HCT116 (cell line): ENCODE results near the gene SMIM35. TPM values are rescaled to one million over a fixed set of nuclear protein-coding genes. Genes with fewer than 3 reads are reported as not detected.

Experiments used
- ATAC-seq: fragments of 200-7000 bp; cut with Tn5 transposase; 2 replicates; pipeline ENCODE4 v1.9.1; 2020; ENCODE audit warnings: mild to moderate bottlenecking, moderate library complexity
- BruUV-seq: library from RNA; stranded (reverse); fragments of 400-500 nt; replicated peaks from 2 replicates; lab custom pipeline; 2021; lab: Mats Ljungman, UMichigan
- CTCF ChIA-PET: fragments of 300-600 bp; sonication (Branson Sonifier 250); formaldehyde crosslinking; loops from one replicate; lab custom pipeline; 2021; ENCODE audit warnings: antibody characterized with exemption; lab: Charles Lee
- POLR2A ChIA-PET: fragments of 300-600, 350-600 bp; sonication (Branson Sonifier 250); formaldehyde crosslinking; loops from one replicate; lab custom pipeline; 2021; ENCODE audit warnings: antibody characterized with exemption; lab: Charles Lee
- RAD21 ChIA-PET, 2 experiments: fragments of 300-600 bp; sonication (Branson Sonifier 250); formaldehyde crosslinking; loops; one replicate each; lab custom pipeline; 2023; ENCODE audit warnings: low total read pairs in 2 of 2; ENCODE audit not compliant: uncharacterized antibody in 2 of 2, unreplicated experiment in 2 of 2, low non-redundant PET in 1 of 2; lab: Charles Lee
- DNase-seq: peaks from one replicate; pipeline ENCODE4 v3.0.0-alpha.2; 2010; ENCODE audit warnings: low read depth, low spot score
- H2AFZ ChIP-seq: fragments of 200-600 bp; shearing (Covaris generic), sonication (generic); 2 replicates; pipeline ENCODE4 v1.6.1; 2017; ENCODE audit warnings: low read depth, mixed run types, mixed read lengths, antibody characterized with exemption, low read length; ENCODE audit not compliant: poor library complexity, severe bottlenecking
- H3K27ac ChIP-seq: 2 replicates; pipeline ENCODE4 v1.5.1; 2012; ENCODE audit warnings: low read depth, low read length
- H3K27me3 ChIP-seq: fragments of 200-600 bp; sonication (generic); 2 replicates; pipeline ENCODE4 v1.6.1; 2016; ENCODE audit warnings: mixed run types, low read length, mixed read lengths; ENCODE audit not compliant: insufficient read depth
- H3K36me3 ChIP-seq, 2 experiments: fragments of 200-500 bp in 1 of 2; fragments of 200-600 bp in 1 of 2; sonication (Bioruptor generic) in 1 of 2; sonication (generic) in 1 of 2; 2 replicates each; pipeline versions ENCODE4 v1.5.1 to v1.6.1; 2014 to 2016; ENCODE audit warnings: low read length in 2 of 2, inconsistent platforms in 1 of 2, mixed read lengths in 1 of 2, mixed run types in 1 of 2; ENCODE audit not compliant: insufficient read depth in 2 of 2, control insufficient read depth in 1 of 2
- H3K4me1 ChIP-seq, 2 experiments: fragments of 200-600 bp in 1 of 2; sonication (generic) in 1 of 2; 2 replicates each; pipeline versions ENCODE4 v1.5.1 to v1.6.1; 2012 to 2017; ENCODE audit warnings: low read length in 2 of 2, inconsistent platforms in 1 of 2, mild to moderate bottlenecking in 1 of 2, mixed read lengths in 1 of 2, mixed run types in 1 of 2, moderate library complexity in 1 of 2; ENCODE audit not compliant: insufficient read depth in 2 of 2, control insufficient read depth in 1 of 2
- H3K4me2 ChIP-seq: fragments of 200-600 bp; sonication (generic); 2 replicates; pipeline ENCODE4 v1.6.1; 2017; ENCODE audit warnings: mixed run types, low read length, mixed read lengths
- H3K4me3 ChIP-seq, 2 experiments: fragments of 200-600 bp in 1 of 2; sonication (generic) in 1 of 2; replicated peaks in 1 of 2; 2 replicates each; pipeline ENCODE4 v1.5.1; 2011 to 2016; ENCODE audit warnings: low read length in 2 of 2, control low read depth in 1 of 2, low read depth in 1 of 2, mild to moderate bottlenecking in 1 of 2, mixed read lengths in 1 of 2, mixed run types in 1 of 2
- H3K79me2 ChIP-seq: fragments of 200-600 bp; sonication (generic); 2 replicates; pipeline ENCODE4 v1.6.1; 2017; ENCODE audit warnings: mild to moderate bottlenecking, mixed run types, low read length, moderate library complexity, mixed read lengths; ENCODE audit not compliant: insufficient read depth
- H3K9ac ChIP-seq: fragments of 200-600 bp; sonication (generic); 2 replicates; pipeline ENCODE4 v1.6.1; 2016; ENCODE audit warnings: low read length, mixed read lengths
- H3K9me2 ChIP-seq: fragments of 200-600 bp; sonication (generic), shearing (Covaris generic); 2 replicates; pipeline ENCODE4 v1.6.1; 2017; ENCODE audit warnings: mixed run types, mild to moderate bottlenecking, moderate library complexity; ENCODE audit not compliant: insufficient read depth
- H3K9me3 ChIP-seq, 2 experiments: fragments of 200-500 bp in 1 of 2; fragments of 200-600 bp in 1 of 2; sonication (Bioruptor generic) in 1 of 2; sonication (generic) in 1 of 2; 2 replicates each; pipeline ENCODE4 v1.6.1; 2014 to 2017; ENCODE audit warnings: low read length in 2 of 2, mixed read lengths in 2 of 2, inconsistent platforms in 1 of 2, low read depth in 1 of 2, mild to moderate bottlenecking in 1 of 2, mixed run types in 1 of 2, moderate library complexity in 1 of 2; ENCODE audit not compliant: control insufficient read depth in 1 of 2, insufficient read depth in 1 of 2
- H4K20me1 ChIP-seq: fragments of 200-600 bp; sonication (generic), shearing (Covaris generic); 2 replicates; pipeline ENCODE4 v1.6.1; 2017; ENCODE audit warnings: mixed run types, mild to moderate bottlenecking, moderate library complexity; ENCODE audit not compliant: insufficient read depth
- CTCF ChIP-seq, 3 experiments: fragments of 200-600 bp in 1 of 3; sonication (generic) in 1 of 3; IDR thresholded peaks in 2 of 3; conservative IDR thresholded peaks in 1 of 3; 2 replicates each; pipeline ENCODE4 v1.5.1; 2012 to 2017; ENCODE audit warnings: low read depth in 2 of 3, low read length in 2 of 3, antibody characterized with exemption in 1 of 3, borderline replicate concordance in 1 of 3, control low read depth in 1 of 3, mild to moderate bottlenecking in 1 of 3, mixed read lengths in 1 of 3, mixed run types in 1 of 3, moderate library complexity in 1 of 3; ENCODE audit not compliant: insufficient read depth in 1 of 3
- EZH2phosphoT487 ChIP-seq: fragments of 200-600 bp; IDR thresholded peaks from 2 replicates; pipeline ENCODE4 v1.6.1; 2018; ENCODE audit warnings: antibody characterized with exemption, borderline replicate concordance
- MAX ChIP-seq: IDR thresholded peaks from 2 replicates; pipeline ENCODE4 v1.6.1; 2012
- POLR2AphosphoS5 ChIP-seq: IDR thresholded peaks from 2 replicates; pipeline ENCODE4 v1.6.1; 2011; ENCODE audit warnings: mild to moderate bottlenecking, low read depth, low read length, moderate library complexity
- RAD21 ChIP-seq: IDR thresholded peaks from 2 replicates; pipeline ENCODE4 v1.6.1; 2012; ENCODE audit warnings: low read depth, mild to moderate bottlenecking
- REST ChIP-seq: IDR thresholded peaks from 2 replicates; pipeline ENCODE4 v1.6.1; 2012; ENCODE audit warnings: low read depth
- TCF7L2 ChIP-seq: IDR thresholded peaks from 2 replicates; pipeline ENCODE4 v1.7.0; 2011; ENCODE audit warnings: borderline replicate concordance, inconsistent platforms; ENCODE audit not compliant: insufficient read depth, insufficient read length; ENCODE audit errors: extremely low read depth
- YY1 ChIP-seq: IDR thresholded peaks from 2 replicates; pipeline ENCODE4 v1.6.1; 2011; ENCODE audit warnings: low read length, low read depth, moderate library complexity, mild to moderate bottlenecking; ENCODE audit not compliant: insufficient replicate concordance; ENCODE audit errors: extremely low read depth
- ZBTB33 ChIP-seq: IDR thresholded peaks from 2 replicates; pipeline ENCODE4 v1.6.1; 2011; ENCODE audit warnings: mild to moderate bottlenecking, low read length, moderate library complexity; ENCODE audit not compliant: insufficient replicate concordance; ENCODE audit errors: extremely low read depth
- ZFX ChIP-seq: fragments of 450-650 bp; IDR thresholded peaks from 2 replicates; pipeline ENCODE4 v1.6.1; 2017
- ZNF274 ChIP-seq: fragments of 200-500 bp; sonication (Bioruptor generic); IDR thresholded peaks from 2 replicates; pipeline ENCODE4 v1.6.1; 2014; ENCODE audit warnings: mild to moderate bottlenecking, low read depth, low read length, inconsistent platforms
- intact Hi-C: fragments of 100-400 bp; cut with micrococcal nuclease; formaldehyde crosslinking; loops from 2 replicates; pipeline ENCODE4 v1.10.0; 2022
- total RNA-seq: library from RNA; stranded (reverse); gene quantifications from one replicate; pipeline ENCODE4 v1.2.1, GENCODE V29; 2021; ENCODE audit not compliant: unreplicated experiment

Gene SMIM35
- total RNA-seq, 1 experiment from 2014 or later, result not detected

- DNase-seq, result no peak
- Histone ChIP-seq H2AFZ (no peak overlapping the region), H3K4me2 (no peak overlapping the region), H3K9me2 (no peaks in the 10 kb centered on the region), H3K79me2 (no peaks in the 10 kb centered on the region), H3K27ac (no peak overlapping the region), H3K4me1 (no peaks in the 10 kb centered on the region), H3K36me3 (no peaks in the 10 kb centered on the region), H3K9me3 (peaks cover 0 to 4% of the 10 kb centered on the region in 2 experiments; a peak in 1 of 4 replicates), H3K27me3 (no peaks in the 10 kb centered on the region), H3K9ac (no peak overlapping the region), H3K4me3 (no peak overlapping the region), H4K20me1 (no peaks in the 10 kb centered on the region)
- BruUV-seq, result no TSS peak
- ChIA-PET RAD21 (no interaction called here), POLR2A (no interaction called here), CTCF (no interaction called here)
- no peak for ATAC-seq
- no peak for TF ChIP-seq REST
- no peak for TF ChIP-seq TCF7L2
- no peak for TF ChIP-seq YY1
- no peak for TF ChIP-seq CTCF (IDR thresholded peaks at IDR 0.05 in 2 of 3, conservative IDR thresholded peaks at IDR 0.05 in 1 of 3; ENCODE audit: borderline replicate concordance in 1 of 3, insufficient read depth in 1 of 3, low read depth in 2 of 3, low read length in 2 of 3)
- no peak for TF ChIP-seq ZBTB33
- TF ChIP-seq ZNF274, result no peak
- TF ChIP-seq RAD21, result no peak
- no peak for TF ChIP-seq EZH2phosphoT487
- TF ChIP-seq POLR2AphosphoS5, result no peak
- TF ChIP-seq MAX, result no peak
- TF ChIP-seq ZFX, result no peak
- intact Hi-C loops, result no loop called here
Observed at GRCh38 chr11:118017631-118018315, 69.0 kb downstream of the SMIM35 start.
